ENCODE results near the gene CDCA5. TPM values are rescaled to one million over a fixed set of nuclear protein-coding genes. Genes with fewer than 3 reads are reported as not detected.

The CDCA5 gene
- total RNA-seq, 1 donor: 15.5 TPM

DNA sequence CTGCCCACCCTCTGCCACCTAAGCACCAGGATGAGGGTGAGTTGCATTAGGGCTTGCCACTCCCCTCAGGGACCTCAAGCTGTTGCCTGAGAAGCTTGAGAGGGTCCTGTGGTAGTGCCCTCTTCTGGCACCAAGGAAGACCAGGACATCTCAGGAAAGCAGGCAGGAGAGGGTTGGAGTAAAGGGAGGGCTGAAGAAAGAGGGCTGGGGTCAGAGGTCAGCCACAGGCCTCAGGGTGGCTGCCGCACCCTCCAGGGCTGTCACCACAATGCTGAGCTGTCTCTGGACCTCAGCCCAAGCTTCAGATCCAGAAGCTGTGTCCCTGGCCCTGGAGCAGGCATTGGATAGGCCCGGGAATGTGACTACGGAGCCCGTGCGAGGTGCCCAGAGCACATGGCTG is 38.8 kb downstream of the CDCA5 start:
- H3K4me3 ChIP-seq (ENCODE audit: low read depth, low read length): no peak overlapping the region
- no peak for DNase-seq (ENCODE audit: low read depth)
- TF ChIP-seq, protein P1, sequence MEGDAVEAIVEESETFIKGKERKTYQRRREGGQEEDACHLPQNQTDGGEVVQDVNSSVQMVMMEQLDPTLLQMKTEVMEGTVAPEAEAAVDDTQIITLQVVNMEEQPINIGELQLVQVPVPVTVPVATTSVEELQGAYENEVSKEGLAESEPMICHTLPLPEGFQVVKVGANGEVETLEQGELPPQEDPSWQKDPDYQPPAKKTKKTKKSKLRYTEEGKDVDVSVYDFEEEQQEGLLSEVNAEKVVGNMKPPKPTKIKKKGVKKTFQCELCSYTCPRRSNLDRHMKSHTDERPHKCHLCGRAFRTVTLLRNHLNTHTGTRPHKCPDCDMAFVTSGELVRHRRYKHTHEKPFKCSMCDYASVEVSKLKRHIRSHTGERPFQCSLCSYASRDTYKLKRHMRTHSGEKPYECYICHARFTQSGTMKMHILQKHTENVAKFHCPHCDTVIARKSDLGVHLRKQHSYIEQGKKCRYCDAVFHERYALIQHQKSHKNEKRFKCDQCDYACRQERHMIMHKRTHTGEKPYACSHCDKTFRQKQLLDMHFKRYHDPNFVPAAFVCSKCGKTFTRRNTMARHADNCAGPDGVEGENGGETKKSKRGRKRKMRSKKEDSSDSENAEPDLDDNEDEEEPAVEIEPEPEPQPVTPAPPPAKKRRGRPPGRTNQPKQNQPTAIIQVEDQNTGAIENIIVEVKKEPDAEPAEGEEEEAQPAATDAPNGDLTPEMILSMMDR (IDR thresholded peaks at IDR 0.05; ENCODE audit: insufficient read depth, low read depth, low read length): no peak

DNA sequence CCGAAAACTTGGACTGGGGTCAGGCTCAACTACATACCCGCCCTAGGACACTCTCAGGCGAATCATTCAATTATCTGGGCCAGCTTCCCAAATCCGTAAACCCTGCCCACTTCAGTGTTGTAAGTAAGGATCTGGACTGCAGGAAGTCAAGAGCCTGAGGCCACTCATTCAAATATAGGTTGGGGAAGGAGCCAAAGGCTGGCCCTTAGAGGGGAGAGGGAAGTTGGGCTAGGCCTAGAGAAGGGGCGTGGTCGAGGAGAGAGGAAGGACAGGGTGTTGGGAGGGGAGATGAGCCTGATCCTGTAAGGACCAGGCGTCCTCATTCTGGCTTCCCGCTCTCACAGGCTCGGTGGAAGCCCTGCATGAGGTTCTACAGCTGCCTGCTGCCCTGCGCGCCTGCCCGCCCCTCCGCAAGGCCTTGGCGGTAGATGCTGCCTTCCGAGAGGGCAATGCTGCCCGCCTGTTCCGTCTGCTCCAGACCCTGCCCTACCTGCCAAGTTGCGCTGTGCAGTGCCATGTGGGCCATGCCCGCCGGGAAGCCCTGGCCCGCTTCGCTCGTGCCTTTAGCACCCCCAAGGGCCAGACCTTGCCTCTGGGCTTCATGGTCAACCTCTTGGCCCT is 39.8 kb downstream of the CDCA5 start:
- TF ChIP-seq, protein P1 (IDR thresholded peaks at IDR 0.05; ENCODE audit: insufficient read depth, low read depth, low read length): no peak
- H3K4me3 ChIP-seq (ENCODE audit: low read depth, low read length): no peak overlapping the region
- no peak for DNase-seq (ENCODE audit: low read depth)

DNA sequence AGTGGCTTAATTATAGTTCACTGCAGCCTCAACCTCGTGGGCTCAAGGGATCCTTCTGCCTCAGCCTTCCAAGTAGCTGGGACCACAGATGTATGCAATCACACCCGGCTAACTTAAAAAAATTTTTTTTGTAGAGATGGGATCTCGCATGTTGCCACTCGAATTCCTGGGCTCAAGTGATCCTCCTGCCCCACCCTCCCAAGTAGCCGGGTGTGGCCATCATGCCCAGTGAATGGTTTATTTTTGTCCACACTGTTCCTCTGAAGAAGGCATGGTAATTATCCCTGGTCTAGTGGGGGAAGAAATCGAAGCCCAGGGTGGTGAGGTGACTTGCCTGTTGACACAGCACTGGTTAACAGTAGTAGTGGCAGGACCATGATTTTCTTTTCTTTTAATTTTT is 40.9 kb downstream of the CDCA5 start:
- H3K4me3 ChIP-seq (ENCODE audit: low read depth, low read length): no peak overlapping the region
- DNase-seq (ENCODE audit: low read depth): no peak
- TF ChIP-seq, protein P1 (IDR thresholded peaks at IDR 0.05; ENCODE audit: insufficient read depth, low read depth, low read length): no peak

DNA sequence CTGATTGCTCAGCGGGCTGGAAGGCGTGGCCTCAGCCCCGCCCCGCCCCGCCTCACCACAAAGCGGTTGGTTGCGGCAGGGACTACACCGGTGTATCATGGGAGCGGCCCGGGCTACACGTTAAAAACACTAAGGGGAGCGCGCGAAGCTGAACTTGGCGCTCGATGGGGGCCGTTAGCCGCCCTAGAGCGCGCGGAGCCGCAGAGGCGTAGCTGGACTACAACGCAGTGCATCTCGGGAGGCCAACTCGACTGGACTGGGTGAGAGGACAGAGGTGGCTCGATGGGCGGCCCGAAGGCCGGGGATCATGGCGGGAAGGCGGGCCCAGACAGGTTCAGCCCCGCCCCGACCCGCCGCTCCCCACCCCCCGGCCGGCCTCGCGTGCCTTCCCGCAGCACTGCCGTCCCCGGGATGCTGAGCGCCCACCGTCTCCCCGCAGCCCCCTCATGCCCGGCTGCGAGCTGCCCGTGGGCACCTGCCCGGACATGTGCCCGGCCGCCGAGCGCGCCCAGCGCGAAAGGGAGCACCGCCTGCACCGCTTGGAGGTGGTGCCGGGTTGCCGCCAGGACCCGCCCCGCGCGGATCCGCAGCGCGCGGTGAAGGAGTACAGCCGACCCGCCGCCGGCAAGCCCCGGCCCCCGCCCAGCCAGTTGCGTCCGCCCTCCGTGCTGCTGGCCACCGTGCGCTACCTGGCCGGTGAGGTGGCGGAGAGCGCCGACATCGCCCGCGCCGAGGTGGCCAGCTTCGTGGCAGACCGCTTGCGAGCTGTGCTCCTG is 42.8 kb downstream of the CDCA5 start, which contains the start of gene SAC3D1:
Gene SAC3D1 (plus strand): TSS at position 364 of the 776 bp plus-strand sequence. CDS start 83 bp downstream, at position 447.
- H3K4me3 ChIP-seq (ENCODE audit: low read depth, low read length): peak within 1 kb of the TSS; percentile 75
- TF ChIP-seq, protein P1 (IDR thresholded peaks at IDR 0.05; ENCODE audit: insufficient read depth, low read depth, low read length): no peak
- peak; percentile 92 for DNase-seq (ENCODE audit: low read depth)

DNA sequence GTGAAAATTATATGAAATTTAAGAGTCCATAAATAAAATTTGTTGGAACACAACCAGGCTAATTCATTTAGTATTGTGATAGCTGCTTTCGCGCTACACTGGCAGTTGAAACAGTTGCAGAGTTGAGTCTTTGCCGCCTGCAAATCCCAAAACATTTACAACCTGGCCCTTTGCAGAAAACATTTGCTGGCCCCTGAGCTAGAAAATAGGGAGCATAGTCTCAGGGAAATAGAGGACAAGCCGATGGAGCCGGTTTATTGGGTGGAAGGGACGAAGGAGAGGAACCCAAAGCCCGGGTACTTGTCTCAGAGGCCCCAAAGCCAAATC is 43.4 kb downstream of the CDCA5 start:
- DNase-seq (ENCODE audit: low read depth): no peak
- H3K4me3 ChIP-seq (ENCODE audit: low read depth, low read length): peak overlapping the region; percentile 75
- TF ChIP-seq, protein P1 (IDR thresholded peaks at IDR 0.05; ENCODE audit: insufficient read depth, low read depth, low read length): no peak

DNA sequence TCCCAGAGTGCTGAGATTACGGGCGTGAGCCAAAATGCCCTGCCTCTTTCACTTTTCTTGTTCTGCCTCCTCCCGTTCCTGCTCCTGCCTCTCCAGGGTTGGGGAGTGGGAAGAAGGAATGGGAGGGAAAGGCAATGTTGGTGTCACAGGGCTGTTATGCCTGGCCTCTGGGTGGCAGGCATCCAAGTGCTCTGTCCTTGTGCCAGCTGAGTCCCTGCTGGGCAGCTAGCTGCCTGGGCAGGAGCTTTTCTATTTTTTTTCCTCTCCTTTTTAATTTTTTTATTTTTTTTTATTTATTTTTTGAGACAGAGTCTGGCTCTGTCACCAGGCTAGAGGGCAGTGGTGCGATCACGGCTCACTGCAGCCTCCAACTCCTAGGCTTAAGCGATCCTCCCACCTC is 46.9 kb downstream of the CDCA5 start:
- H3K4me3 ChIP-seq (ENCODE audit: low read depth, low read length): no peak overlapping the region
- no peak for DNase-seq (ENCODE audit: low read depth)
- TF ChIP-seq, protein P1 (IDR thresholded peaks at IDR 0.05; ENCODE audit: insufficient read depth, low read depth, low read length): no peak

All from fibroblast of villous mesenchyme (primary cell).